GM12891 (cell line): ENCODE measurements around the gene LRMDA.

ENCODE experiments used
- PAX5 ChIP-seq: IDR thresholded peaks from 2 replicates; pipeline ENCODE4 v1.6.1; 2011; ENCODE audit warnings: low read length, moderate library complexity, mild to moderate bottlenecking; ENCODE audit not compliant: insufficient read depth, severe bottlenecking
- POLR2A ChIP-seq: IDR thresholded peaks from 2 replicates; pipeline ENCODE4 v1.6.1; 2011; ENCODE audit warnings: low read depth, low read length, control low read depth
- POLR2AphosphoS5 ChIP-seq: IDR thresholded peaks from 2 replicates; pipeline ENCODE4 v1.6.1; 2011; ENCODE audit warnings: low read depth, low read length, control low read depth
- POU2F2 ChIP-seq: IDR thresholded peaks from 2 replicates; pipeline ENCODE4 v1.6.1; 2011; ENCODE audit warnings: low read depth, mild to moderate bottlenecking, control low read depth, low read length, moderate library complexity
- SPI1 ChIP-seq: IDR thresholded peaks from 2 replicates; pipeline ENCODE4 v1.6.1; 2011; ENCODE audit warnings: low read depth, low read length, control low read depth
- TAF1 ChIP-seq: IDR thresholded peaks from 2 replicates; pipeline ENCODE4 v1.6.1; 2011; ENCODE audit warnings: low read depth, low read length, control low read depth

GRCh38 chr10:75487755-75488125 lies 56.3 kb downstream of the LRMDA start:
- TF ChIP-seq POLR2A (no peak), POLR2AphosphoS5 (no peak), TAF1 (no peak), PAX5 (no peak), SPI1 (no peak), POU2F2 (no peak)
